AG09309 (cell line): ENCODE results near the gene NR1H3.

Experiments
- DNase-seq: peaks from one replicate; pipeline ENCODE4 v3.0.0-alpha.2; 2010; ENCODE audit warnings: low read depth
- H3K4me3 ChIP-seq: 2 replicates; pipeline ENCODE4 v1.5.1; 2011; ENCODE audit warnings: mild to moderate bottlenecking, low read depth, low read length, moderate library complexity; ENCODE audit not compliant: control insufficient read depth
- TF ChIP-seq, protein P1 (sequence below): IDR thresholded peaks from 2 replicates; pipeline ENCODE4 v1.5.1; 2011; ENCODE audit warnings: mild to moderate bottlenecking, low read depth, low read length, inconsistent platforms; ENCODE audit not compliant: insufficient read depth, control insufficient read depth; ENCODE audit errors: missing control alignments

The NR1H3 gene

DNA sequence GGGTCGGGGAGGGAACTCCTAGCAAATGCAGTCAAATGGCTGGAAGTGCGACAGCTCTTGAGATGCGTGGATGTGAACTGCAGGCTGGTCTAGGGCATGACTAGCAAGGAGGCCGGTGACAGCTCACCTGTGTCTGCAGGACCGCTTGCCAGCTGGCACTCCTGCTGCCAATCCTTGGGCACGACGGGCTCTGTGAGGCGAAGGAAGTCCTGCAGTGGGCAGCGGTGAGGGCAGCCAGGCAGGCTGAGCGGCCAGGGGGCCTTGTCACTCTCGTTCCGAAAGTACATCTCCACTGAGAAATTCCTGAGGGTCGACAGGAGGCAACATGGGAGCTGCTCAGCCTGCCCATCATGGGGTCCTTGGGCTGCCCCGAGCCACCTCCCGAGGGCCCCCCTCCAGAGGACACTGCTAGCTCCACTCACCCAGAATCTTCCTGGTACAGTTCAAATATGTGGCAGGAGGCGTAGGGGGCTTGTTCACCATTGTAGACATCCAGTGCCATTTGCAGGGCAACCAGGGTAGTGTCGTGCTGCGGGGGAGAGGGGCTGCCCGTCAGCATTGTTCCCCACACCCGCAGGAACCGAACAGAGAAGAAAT lies 15.1 kb upstream of the NR1H3 start:
- DNase-seq: no peak
- H3K4me3 ChIP-seq: no peak overlapping the region
- TF ChIP-seq, protein P1, sequence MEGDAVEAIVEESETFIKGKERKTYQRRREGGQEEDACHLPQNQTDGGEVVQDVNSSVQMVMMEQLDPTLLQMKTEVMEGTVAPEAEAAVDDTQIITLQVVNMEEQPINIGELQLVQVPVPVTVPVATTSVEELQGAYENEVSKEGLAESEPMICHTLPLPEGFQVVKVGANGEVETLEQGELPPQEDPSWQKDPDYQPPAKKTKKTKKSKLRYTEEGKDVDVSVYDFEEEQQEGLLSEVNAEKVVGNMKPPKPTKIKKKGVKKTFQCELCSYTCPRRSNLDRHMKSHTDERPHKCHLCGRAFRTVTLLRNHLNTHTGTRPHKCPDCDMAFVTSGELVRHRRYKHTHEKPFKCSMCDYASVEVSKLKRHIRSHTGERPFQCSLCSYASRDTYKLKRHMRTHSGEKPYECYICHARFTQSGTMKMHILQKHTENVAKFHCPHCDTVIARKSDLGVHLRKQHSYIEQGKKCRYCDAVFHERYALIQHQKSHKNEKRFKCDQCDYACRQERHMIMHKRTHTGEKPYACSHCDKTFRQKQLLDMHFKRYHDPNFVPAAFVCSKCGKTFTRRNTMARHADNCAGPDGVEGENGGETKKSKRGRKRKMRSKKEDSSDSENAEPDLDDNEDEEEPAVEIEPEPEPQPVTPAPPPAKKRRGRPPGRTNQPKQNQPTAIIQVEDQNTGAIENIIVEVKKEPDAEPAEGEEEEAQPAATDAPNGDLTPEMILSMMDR: no peak

DNA sequence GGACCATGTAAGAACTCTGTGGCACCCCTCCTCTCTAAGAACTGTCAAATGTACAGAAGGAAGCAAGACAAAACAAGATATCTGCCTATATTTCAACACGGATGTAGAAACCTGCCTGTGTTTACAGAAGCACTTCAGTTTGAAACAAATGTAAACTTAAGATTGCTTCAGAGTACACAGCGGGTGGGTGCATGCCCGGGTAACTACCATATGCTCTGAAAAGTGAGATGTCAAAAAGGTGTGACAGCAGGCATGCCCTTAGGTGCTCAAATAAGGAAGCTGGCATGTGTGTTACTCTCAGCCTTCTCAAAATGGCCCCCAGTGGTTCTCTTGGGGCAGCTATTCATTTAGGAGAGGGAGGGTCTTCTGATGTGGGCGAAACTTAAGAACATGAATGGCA lies 14.3 kb upstream of the NR1H3 start:
- no peak overlapping the region for H3K4me3 ChIP-seq
- TF ChIP-seq, protein P1: no peak
- no peak for DNase-seq

DNA sequence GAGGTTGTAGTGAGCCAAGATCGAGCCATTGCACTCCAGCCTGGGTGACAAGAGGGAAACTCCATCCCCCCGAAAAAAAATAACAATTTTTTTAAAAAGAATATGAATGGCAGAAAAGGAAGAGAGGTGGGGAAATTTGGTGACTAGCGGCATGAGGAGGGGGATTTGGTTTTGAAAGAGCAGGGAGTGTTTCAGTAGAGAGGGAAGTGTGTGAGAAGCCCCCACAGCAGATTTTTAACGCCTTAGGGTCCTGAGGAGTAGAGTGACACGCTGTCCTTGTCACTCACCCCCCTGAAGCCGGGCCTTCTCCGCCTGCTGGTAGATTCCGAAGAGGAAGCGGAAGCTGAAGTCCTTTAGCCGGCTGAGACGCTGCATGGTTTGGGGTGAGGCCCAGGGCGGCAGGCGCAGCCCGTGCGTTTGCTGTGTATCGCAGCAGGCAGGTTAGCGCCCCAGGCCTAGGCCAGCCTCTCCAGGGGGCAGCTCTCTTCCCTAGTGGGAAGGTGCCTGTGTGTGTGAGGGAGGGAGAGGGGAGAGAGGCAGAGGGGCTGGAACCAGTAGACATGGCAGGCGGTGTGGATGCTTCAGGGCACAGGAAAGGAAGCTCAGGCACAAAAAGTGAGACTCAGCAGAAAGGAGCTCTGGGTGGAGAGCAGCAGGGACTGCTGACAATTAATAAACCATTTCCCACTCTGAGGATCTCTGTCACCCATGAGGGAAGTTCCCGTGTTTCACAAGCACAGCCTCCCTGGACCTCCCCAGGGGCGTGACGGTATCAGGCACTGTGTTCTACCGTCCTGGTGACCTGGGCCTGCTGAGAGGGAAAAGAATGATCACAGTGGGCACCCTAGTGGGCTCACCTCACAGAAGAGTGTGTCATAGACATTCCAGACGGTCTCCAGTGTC lies 13.1 kb upstream of the NR1H3 start:
- TF ChIP-seq, protein P1: no peak
- no peak for DNase-seq
- no peak overlapping the region for H3K4me3 ChIP-seq

DNA sequence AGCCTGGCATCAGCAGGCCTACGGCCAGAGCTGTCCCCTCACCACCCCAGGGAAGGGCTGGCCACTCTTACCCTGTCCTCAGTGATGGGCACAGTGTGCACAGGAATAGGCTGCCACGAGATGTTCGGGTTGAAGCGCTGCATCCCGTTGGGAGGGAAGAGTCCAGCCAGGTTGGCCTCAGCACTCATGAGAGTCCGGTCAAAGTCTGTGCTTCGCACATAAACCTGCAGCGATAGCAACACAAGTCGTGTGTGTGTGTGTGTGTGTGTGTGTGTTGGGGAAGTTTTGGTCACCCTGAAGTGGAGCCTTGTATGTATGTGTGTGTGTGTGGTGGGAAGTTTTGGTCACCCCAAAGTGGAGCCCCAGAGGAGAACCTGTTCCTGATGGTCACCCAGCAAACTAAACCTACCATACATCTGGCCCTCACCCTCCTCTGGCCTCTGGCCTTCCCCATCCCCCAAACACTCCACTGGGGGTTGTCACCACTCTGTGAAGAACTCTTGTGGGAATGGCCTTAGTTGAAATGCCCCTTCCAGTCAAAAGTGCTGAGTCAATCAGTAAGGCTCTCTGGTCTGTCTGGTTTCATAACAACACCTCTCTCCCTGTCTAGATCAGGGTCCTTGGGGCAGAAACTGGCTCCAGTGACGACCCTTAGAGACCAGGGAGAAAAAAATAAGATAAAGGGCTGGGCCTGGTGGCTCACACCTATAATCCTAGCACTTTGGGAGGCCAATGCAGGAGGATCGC lies 12.0 kb upstream of the NR1H3 start:
- no peak overlapping the region for H3K4me3 ChIP-seq
- DNase-seq: no peak
- TF ChIP-seq, protein P1: no peak

DNA sequence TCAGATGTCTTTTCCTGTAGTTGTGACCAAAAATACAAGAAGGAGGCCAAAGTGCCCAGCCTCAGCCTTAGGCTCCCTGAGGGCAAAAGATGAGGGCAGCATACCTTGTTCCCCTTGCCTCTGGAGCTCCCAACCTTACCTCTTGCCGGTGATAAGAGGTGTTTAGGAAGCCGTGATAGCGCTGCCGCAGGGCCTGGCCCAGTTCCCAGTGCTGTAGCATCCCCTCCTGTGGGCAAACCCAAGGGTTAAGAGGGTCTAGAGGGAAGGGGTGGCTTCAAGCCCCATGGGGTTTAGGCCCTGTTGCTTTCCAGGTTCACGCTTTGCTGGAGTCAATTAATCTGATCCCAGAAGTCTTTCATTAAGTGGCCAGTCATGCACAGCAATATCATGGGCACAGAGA lies 10.3 kb upstream of the NR1H3 start:
- TF ChIP-seq, protein P1: no peak
- H3K4me3 ChIP-seq: no peak overlapping the region
- no peak for DNase-seq

DNA sequence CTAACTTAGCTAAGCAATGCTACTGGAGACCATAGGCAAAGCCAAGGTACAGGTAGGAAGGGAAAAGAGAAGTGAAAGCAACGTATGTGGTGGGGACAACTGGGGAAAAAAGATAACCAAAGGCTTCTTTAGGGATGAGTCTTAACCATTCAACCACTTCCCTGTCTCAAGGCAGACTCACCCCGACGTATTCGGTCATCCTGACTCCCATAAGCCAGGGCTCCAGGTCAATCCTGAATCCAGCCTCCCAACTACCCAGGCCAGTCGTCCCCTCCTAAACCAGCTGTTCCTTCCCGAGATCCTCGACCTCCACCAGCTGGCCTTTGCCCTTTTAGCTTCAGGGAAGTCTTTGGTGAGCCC lies 9.5 kb upstream of the NR1H3 start:
- no peak for DNase-seq
- H3K4me3 ChIP-seq: peak overlapping the region; percentile 85
- TF ChIP-seq, protein P1: no peak
